ENCODE measurements around the gene DCAF6.

The DCAF6 gene

GRCh38 chr1:168089326-168089978, 153.0 kb downstream of the DCAF6 start:
- DNase-seq (ENCODE audit: low read depth, low spot score), result no peak
- Histone ChIP-seq H3K4me1 (ENCODE audit: insufficient read depth, insufficient read length) (peaks cover 3% of the 10 kb centered on the region), H3K27me3 (ENCODE audit: insufficient read depth, insufficient read length) (no peaks in the 10 kb centered on the region), H3K9me3 (ENCODE audit: insufficient read depth, low read length) (no peaks in the 10 kb centered on the region), H3K36me3 (ENCODE audit: insufficient read depth, insufficient read length, low read length) (peaks cover 47% of the 10 kb centered on the region), H3K4me3 (ENCODE audit: insufficient read length, low read depth) (no peak overlapping the region), H3K9ac (ENCODE audit: insufficient read length, low read depth) (no peak overlapping the region)
- TF ChIP-seq SUZ12 (IDR thresholded peaks at IDR 0.05; ENCODE audit: extremely low read depth, insufficient read depth, insufficient read length), result no peak
- TF ChIP-seq ZNF274 (IDR thresholded peaks at IDR 0.05; ENCODE audit: low read depth, low read length), result no peak
- no peak for TF ChIP-seq YY1 (IDR thresholded peaks at IDR 0.05; ENCODE audit: insufficient read depth, insufficient read length)

GRCh38 chr1:168089979-168090337, 153.5 kb downstream of the DCAF6 start:
- Histone ChIP-seq H3K27me3 (ENCODE audit: insufficient read depth, insufficient read length) (no peaks in the 10 kb centered on the region), H3K36me3 (ENCODE audit: insufficient read depth, insufficient read length, low read length) (peaks cover 43% of the 10 kb centered on the region), H3K9ac (ENCODE audit: insufficient read length, low read depth) (no peak overlapping the region), H3K4me3 (ENCODE audit: insufficient read length, low read depth) (no peak overlapping the region), H3K4me1 (ENCODE audit: insufficient read depth, insufficient read length) (peaks cover 3% of the 10 kb centered on the region), H3K9me3 (ENCODE audit: insufficient read depth, low read length) (no peaks in the 10 kb centered on the region)
- TF ChIP-seq YY1 (IDR thresholded peaks at IDR 0.05; ENCODE audit: insufficient read depth, insufficient read length) (no peak), SUZ12 (IDR thresholded peaks at IDR 0.05; ENCODE audit: extremely low read depth, insufficient read depth, insufficient read length) (no peak), ZNF274 (IDR thresholded peaks at IDR 0.05; ENCODE audit: low read depth, low read length) (no peak)
- DNase-seq (ENCODE audit: low read depth, low spot score), result no peak

- Histone ChIP-seq H3K36me3 (ENCODE audit: insufficient read depth, insufficient read length, low read length) (peaks cover 40% of the 10 kb centered on the region), H3K4me3 (ENCODE audit: insufficient read length, low read depth) (no peak overlapping the region), H3K9ac (ENCODE audit: insufficient read length, low read depth) (no peak overlapping the region), H3K27me3 (ENCODE audit: insufficient read depth, insufficient read length) (no peaks in the 10 kb centered on the region), H3K4me1 (ENCODE audit: insufficient read depth, insufficient read length) (peaks cover 3% of the 10 kb centered on the region), H3K9me3 (ENCODE audit: insufficient read depth, low read length) (no peaks in the 10 kb centered on the region)
- TF ChIP-seq SUZ12 (IDR thresholded peaks at IDR 0.05; ENCODE audit: extremely low read depth, insufficient read depth, insufficient read length), result no peak
- no peak for TF ChIP-seq ZNF274 (IDR thresholded peaks at IDR 0.05; ENCODE audit: low read depth, low read length)
- no peak for TF ChIP-seq YY1 (IDR thresholded peaks at IDR 0.05; ENCODE audit: insufficient read depth, insufficient read length)
- DNase-seq (ENCODE audit: low read depth, low spot score), result no peak
Measured at GRCh38 chr1:168090395-168090794, 153.9 kb downstream of the DCAF6 start.

- TF ChIP-seq SUZ12 (IDR thresholded peaks at IDR 0.05; ENCODE audit: extremely low read depth, insufficient read depth, insufficient read length) (no peak), YY1 (IDR thresholded peaks at IDR 0.05; ENCODE audit: insufficient read depth, insufficient read length) (no peak), ZNF274 (IDR thresholded peaks at IDR 0.05; ENCODE audit: low read depth, low read length) (no peak)
- peaks cover 38% of the 10 kb centered on the region for H3K36me3 ChIP-seq (ENCODE audit: insufficient read depth, insufficient read length, low read length)
- DNase-seq (ENCODE audit: low read depth, low spot score), result no peak
Measured at GRCh38 chr1:168091063-168091462, 154.6 kb downstream of the DCAF6 start.

GRCh38 chr1:168091720-168092550, 155.5 kb downstream of the DCAF6 start:
- no peaks in the 10 kb centered on the region for H3K9me3 ChIP-seq (ENCODE audit: insufficient read depth, low read length)
- TF ChIP-seq ZNF274 (IDR thresholded peaks at IDR 0.05; ENCODE audit: low read depth, low read length), result no peak
- TF ChIP-seq SUZ12 (IDR thresholded peaks at IDR 0.05; ENCODE audit: extremely low read depth, insufficient read depth, insufficient read length), result no peak
- no peak for TF ChIP-seq YY1 (IDR thresholded peaks at IDR 0.05; ENCODE audit: insufficient read depth, insufficient read length)
- peaks cover 40% of the 10 kb centered on the region for H3K36me3 ChIP-seq (ENCODE audit: insufficient read depth, insufficient read length, low read length)
- peaks cover 3% of the 10 kb centered on the region for H3K4me1 ChIP-seq (ENCODE audit: insufficient read depth, insufficient read length)
- DNase-seq (ENCODE audit: low read depth, low spot score), result no peak
- no peaks in the 10 kb centered on the region for H3K27me3 ChIP-seq (ENCODE audit: insufficient read depth, insufficient read length)
- no peak overlapping the region for H3K9ac ChIP-seq (ENCODE audit: insufficient read length, low read depth)
- H3K4me3 ChIP-seq (ENCODE audit: insufficient read length, low read depth), result no peak overlapping the region

More at GRCh38 chr1:168091063-168091462, 154.6 kb downstream of the DCAF6 start:
- Histone ChIP-seq H3K4me1 (ENCODE audit: insufficient read depth, insufficient read length) (peaks cover 3% of the 10 kb centered on the region), H3K9ac (ENCODE audit: insufficient read length, low read depth) (no peak overlapping the region), H3K27me3 (ENCODE audit: insufficient read depth, insufficient read length) (no peaks in the 10 kb centered on the region), H3K9me3 (ENCODE audit: insufficient read depth, low read length) (no peaks in the 10 kb centered on the region), H3K4me3 (ENCODE audit: insufficient read length, low read depth) (no peak overlapping the region)

- H3K27me3 ChIP-seq (ENCODE audit: insufficient read depth, insufficient read length), result no peaks in the 10 kb centered on the region
- no peak overlapping the region for H3K4me3 ChIP-seq (ENCODE audit: insufficient read length, low read depth)
- no peak overlapping the region for H3K9ac ChIP-seq (ENCODE audit: insufficient read length, low read depth)
- peak; percentile 9 for DNase-seq (ENCODE audit: low read depth, low spot score)
- H3K36me3 ChIP-seq (ENCODE audit: insufficient read depth, insufficient read length, low read length), result peaks cover 39% of the 10 kb centered on the region
- TF ChIP-seq SUZ12 (IDR thresholded peaks at IDR 0.05; ENCODE audit: extremely low read depth, insufficient read depth, insufficient read length), result no peak
- TF ChIP-seq ZNF274 (IDR thresholded peaks at IDR 0.05; ENCODE audit: low read depth, low read length), result no peak
- no peak for TF ChIP-seq YY1 (IDR thresholded peaks at IDR 0.05; ENCODE audit: insufficient read depth, insufficient read length)
- H3K4me1 ChIP-seq (ENCODE audit: insufficient read depth, insufficient read length), result peaks cover 3% of the 10 kb centered on the region
- H3K9me3 ChIP-seq (ENCODE audit: insufficient read depth, low read length), result no peaks in the 10 kb centered on the region
Measured at GRCh38 chr1:168092566-168093355, 156.3 kb downstream of the DCAF6 start.
